Activated CD8-positive, alpha-beta memory T cell treated with anti-CD3 and anti-CD28 coated beads for 48 hours (primary cell): ENCODE measurements around the gene DYSF.

Source experiments
- DNase-seq, 3 experiments: peaks; one replicate each; pipeline ENCODE4 v3.0.0-alpha.2; 2020; ENCODE audit warnings: low read depth in 2 of 3, low spot score in 2 of 3

DYSF gene

DNA sequence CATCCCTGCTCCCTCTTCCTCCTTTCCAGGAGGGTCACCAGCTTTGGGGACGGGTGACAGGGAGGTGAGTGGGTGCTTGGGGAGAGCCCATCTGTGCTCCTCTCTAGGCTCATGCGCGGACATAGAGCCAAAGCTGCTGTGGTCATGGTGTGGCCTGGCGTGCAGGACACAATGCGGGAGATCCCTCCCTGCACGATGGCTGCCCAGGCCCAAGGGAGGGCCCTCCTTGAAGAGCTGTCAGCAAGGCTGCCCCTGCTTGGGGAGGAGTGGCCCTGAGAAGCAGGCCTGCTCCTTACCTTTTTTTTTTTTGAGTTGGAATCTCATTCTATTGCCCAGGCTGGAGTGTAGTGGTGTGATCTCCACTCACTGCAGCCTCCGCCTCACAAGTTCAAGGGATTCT is 111.4 kb downstream of the DYSF start:
- no peak for DNase-seq

DNA sequence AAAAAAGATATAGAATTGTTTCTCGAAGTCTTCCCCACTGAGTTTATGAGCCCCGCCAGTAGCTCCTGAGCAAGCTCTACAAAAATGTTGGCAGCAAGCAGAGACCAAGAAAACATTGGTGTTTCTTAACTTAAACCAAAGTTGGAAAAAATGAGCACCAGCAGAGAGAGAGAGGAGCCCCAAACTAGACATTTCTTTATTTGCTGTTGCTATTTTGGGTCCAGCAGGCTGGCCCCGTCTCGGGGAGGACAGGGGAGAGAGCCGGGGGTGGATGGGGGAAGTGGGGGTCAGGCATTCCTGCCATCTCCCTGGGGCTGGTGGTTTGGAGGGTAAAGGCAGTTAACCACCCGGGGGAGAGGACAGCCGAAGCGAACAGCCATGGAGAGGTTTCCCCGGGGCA is 113.0 kb downstream of the DYSF start:
- no peak for DNase-seq

DNA sequence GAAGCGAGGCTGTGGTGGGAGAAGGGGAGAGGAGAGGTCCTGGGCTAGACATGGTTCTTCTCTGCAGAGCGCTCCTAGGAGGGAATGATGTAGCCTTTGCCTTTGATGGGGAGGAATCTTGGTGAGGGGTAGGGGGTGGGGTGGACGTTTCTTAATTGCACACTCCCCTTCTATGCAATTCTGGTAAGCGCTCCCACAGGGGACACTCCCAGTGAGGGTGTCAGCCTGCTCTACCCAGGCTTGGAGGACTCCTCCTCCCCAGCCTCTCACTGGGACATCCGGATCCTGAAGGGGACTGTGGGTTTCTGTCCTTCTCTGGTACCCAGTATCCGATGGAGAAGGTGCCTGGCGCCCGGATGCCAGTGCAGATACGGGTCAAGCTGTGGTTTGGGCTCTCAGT is 114.3 kb downstream of the DYSF start:
- no peak for DNase-seq

DNA sequence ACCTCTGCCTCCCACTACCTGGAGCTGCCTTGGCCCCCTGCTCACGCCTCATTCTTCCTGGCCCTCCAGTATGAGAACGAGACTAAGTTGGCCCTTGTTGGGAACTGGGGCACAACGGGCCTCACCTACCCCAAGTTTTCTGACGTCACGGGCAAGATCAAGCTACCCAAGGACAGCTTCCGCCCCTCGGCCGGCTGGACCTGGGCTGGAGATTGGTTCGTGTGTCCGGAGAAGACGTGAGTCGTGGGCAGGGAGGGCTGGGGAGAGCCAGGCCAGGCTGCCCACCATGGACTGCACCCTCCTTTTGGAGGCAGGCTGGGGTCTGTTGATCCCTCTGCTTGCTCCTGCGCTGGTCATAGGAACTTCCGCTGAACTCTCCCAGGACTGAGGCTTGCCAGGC is 114.7 kb downstream of the DYSF start:
- DNase-seq: no peak

DNA sequence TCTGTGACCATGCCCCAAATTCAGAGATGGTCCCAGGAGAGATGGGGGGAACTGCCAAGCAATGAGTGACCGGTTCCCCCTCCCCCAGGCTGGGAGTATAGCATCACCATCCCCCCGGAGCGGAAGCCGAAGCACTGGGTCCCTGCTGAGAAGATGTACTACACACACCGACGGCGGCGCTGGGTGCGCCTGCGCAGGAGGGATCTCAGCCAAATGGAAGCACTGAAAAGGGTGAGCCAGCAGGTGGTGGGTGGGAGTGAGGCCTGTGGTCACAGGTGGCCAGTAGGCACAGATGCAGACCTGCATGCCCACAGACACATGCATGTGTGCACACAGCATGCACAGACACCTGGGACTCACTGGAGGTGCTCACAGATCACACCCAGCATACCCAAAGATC is 117.2 kb downstream of the DYSF start:
- no peak for DNase-seq

DNA sequence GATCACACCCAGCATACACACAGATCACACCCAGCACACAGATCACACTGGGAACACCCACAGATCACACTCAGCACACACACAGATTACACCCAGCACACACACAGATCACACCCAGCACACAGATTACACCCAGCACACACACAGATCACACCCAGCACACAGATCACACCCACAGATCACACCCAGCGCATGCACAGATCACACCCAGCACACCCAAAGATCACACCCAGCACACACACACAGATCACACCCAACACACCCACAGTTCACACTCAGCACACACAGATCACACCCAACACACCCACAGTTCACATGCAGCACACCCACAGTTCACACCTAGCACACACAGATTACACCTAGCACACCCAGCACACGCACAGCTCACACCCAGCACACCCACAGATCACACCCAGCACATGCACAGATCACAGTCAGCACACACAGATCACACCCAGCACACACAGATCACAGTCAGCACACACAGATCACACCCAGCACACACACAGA is 117.6 kb downstream of the DYSF start:
- DNase-seq: no peak

DNA sequence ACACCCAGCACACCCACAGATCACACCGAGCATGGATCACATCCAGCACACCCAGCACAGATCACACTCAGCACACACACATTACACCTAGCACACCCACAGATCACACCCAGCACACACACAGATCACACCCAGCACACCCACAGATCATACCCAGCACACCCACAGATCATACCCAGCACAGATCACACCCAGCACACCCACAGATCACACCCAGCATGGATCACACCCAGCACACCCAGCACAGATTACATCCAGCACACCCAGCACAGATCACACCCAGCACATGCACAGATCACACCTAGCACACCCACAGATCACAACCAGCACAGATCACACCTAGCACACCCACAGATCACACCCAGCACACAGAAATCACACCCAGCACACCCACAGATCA is 118.6 kb downstream of the DYSF start:
- DNase-seq: no peak

DNA sequence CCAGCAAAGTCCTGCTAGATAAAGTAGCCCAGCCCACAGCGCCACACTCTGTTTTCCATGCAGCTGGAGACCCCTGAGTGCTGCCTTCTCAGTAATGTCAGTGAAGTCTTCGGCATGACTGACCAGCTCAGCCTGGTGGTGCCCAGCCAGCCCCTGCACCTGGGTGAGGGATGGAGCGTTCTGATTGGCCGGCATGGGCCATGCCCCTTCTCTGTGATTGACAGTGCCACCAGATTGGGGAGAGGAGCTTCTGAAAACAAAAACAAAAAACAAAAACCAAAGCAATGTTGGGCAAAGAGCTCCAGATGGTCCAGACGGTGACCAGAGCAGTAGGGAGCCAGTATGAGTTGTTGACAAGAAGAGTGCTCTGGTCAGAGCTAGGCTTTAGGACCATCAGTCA is 122.6 kb downstream of the DYSF start:
- DNase-seq: no peak

DNA sequence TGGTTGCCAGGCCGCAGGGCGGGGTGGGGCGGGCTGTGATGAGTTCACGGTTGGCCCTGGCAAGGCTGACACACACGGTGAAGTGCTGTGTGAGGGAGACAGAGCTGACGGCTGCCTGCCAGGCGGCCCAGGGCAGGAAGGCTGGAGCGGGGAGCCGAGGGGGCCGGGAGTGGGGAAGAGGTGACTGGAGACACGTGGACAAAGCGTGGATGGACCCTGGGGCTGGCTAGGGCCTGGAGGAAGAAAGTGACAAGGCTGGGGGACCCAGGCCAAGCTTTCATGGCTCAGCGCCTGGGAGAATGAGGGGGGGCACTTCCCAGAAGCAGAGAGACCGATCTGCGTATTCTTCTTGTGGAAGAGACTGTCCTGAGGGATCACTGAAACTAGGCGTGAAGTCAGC is 123.2 kb downstream of the DYSF start:
- no peak for DNase-seq

DNA sequence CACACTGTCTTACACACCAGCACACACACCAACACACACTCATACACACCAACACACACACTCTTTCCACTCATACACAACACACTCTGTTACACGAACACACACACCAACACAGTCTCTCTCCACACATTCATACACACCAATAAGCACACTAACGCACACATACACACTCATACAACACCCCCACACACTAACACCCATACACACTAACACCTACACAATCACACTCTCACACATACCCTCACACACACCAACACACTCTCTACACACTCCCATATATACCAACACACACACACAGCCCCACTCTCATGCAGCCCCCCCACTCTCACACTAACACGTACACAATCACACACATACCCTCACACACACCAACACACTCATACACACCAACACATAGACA is 123.8 kb downstream of the DYSF start:
- DNase-seq: no peak

DNA sequence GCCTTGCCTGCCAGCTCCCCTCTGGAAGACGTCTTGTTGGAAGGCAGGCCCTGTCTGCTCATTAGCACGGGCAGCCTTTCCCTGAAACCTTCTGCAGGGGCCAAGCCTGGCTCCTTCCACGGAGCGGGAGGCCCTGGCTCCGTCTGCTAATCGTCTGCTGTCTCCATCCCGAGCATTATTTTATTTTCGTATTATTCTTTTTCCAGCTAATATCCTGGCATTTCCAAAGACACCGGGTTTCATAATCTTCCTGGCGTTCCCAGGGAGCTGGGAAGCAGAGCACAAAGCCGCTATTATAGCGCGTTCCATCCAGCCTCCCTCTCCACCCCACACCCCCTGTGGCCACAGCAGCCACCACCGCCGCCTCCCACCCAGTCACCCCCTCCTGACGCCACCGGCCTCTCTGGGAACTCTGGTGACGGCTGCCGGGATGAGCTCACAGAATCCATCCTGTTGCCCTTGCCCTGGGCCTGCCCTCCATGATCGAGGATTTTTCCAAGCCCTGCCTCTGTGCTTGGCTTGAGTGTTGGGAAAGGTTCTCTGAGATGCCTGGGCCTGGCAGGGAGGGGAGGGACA is 125.5 kb downstream of the DYSF start:
- no peak for DNase-seq

DNA sequence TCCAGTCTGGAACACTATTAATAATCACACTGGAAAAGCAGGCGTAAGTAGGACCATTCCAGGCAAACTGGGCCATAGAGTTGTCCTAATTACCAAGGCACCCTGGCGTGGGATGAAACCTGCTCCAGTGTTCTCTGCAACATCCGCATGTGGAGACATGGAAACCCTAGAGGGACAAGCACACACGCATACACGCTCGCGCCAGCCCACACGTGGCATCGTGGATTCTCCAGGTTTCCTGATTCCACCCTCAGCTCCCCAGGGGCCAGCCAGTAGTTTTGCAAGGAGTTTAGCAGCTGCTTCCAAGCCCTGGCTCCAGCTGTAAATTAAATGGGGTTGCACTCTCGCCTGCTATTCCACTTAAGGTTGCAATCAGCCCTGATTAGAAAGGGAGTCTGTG is 127.7 kb downstream of the DYSF start:
- no peak for DNase-seq

DNA sequence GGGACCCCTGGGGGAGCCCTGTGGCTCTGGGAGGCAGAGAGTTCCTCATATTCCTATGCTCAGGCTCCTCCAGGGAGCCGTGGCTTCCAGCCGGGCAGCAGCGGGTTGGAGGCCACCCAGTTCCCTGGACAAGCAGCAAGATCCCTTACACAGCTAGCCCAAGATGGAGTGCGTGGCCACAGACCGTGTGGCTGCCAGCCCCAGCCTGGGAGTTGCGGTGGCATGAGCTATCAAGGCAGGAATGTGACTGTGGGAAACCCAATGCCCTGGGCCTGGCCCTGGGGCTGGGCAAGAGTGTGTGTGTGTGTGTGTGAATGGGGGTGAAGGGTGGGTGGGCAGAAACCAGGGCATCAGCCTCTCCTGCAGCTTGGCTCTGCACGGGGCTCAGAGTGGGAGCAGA is 130.5 kb downstream of the DYSF start:
- DNase-seq: no peak

DNA sequence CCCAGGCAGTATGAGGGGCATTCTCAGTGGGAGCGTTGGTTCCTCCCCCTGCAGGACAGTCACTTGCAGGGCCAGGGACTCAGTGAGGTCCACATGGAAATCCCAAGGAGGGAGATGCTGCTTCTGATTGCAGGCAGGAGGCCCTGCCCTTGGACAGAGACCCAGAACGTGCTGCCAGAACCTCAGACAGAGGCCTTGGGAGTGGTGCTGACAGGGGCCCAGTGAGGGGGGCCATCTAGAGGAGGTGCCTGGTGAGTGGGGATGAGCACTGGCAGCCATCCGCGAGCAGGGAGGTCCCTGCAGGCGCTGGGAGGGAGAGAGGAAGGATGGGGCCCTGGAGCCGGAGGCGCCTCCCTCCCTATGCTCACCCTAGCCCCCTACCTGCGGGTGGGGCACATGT is 133.1 kb downstream of the DYSF start:
- no peak for DNase-seq

DNA sequence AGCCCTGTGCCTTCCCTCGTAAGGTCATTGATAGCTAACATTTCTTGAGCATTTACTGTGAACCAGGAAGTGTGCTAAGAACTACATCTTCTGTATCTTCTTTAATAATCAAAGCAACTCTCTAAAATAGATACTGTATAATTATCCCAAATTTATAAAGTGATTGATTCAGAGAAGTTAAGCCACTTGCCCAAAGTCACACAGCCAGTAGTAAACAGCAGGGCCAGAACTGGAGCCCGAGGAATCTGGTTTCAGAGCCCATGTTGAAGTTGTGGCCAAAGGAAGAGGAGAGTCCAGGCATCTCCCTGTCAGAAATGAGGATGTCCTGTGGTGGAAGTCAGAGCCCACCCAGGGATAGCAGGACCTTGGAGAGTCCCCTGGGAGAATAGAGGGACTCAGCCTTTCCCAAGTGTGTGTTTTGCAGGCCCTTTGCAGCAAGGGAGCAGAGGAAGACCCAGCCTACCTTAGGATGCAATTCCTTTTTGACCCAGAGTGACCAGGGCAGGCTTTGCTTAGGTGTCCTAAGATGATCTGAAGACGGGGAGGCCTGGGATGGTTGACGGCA is 134.2 kb downstream of the DYSF start:
- no peak for DNase-seq

DNA sequence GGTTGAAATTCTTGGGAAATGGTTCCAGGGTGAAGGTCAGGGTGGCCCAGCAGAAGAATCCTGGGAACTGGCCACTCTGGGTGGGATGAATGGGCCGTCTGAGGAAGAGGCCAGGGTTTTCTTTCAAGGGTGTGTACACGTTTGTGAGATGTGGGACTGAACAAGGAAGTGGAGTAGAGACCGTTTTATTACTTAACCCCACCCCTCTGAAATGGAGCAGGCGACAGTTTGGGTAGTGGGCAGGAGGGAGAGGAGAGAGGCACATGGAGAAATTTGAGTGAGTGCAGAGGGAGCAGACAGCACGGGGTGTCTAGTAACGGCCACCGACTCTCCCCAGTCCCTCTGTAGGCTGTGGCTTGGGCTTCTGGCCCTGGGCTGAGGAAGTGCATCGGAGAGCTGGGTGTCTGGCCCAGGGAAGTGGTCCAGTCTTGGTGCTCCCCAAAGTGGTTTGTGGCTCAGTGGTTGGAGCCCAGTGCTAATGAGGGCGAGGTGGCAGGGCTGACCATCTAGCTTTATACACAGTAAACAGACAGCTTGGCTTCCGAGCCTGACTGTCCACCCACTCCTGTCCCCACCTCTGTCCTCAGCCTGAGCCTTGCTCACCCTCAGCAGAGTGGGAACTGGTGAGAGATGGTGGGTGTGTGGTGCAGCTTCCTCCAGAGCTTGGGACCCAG is 135.3 kb downstream of the DYSF start:
- no peak for DNase-seq

DNA sequence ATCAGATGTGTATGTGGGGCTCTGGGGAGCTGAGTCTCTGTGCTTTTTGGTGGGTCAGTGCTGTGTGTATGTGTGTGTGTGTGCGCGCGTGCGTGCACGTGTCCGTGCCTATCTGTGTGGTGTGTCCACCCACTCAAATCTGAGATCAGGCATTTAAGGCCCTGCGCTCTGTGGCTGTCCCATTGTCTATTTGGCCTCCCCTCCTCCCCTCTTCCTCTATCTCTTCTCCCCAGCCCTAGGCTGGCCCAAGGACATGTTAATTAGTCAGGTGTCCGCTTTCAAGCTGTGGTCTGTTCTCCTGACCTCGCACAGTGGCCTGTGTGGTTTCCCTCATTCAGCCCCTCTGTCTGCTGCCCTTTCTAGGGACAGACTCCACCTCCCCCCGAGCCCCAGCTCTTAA is 136.4 kb downstream of the DYSF start:
- no peak for DNase-seq

DNA sequence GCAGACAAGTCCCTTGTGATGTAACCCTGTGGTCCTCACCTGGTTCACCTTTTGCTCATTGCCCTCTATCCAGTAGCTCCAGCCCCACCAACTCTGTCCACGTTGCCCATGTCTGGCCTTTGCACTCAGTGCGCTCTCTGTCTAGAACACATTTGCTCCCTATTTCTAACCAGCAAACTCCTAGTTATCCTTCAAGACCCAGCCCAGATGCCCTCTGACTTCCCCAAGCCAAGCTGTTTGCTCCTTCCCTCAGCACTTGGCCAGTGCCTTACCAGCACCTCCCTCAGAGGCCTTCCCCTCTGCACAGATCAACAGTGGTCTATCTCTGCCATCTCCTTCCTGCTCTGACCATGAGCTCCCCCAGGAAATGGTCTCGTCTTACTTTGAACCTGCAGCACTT is 137.7 kb downstream of the DYSF start:
- no peak for DNase-seq

DNA sequence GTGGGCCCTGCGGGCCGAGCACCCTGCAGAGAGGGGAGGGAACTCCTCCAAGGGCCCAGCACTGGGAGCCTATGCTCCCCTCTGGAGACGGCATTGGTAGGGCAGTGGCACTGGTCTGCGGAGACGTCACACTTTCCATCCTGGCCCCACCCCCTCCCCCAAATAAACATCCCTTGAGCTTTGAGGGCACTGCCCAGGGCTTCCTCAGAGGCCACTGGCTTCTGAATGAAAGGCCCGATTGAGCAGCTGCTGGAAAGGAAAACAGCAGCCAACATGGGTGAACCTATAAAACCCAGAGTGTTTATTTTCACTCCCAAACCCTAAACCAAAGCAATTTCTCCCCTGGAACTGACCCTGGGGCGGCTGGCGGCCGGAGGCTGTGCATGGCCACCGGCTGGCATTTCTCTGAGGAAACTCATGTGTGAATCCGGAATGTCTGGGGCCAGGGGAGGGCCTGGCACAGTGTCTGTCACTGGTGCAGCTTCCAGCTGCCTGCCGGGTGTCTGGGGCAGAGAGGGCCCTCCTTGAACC is 138.9 kb downstream of the DYSF start:
- no peak for DNase-seq

DNA sequence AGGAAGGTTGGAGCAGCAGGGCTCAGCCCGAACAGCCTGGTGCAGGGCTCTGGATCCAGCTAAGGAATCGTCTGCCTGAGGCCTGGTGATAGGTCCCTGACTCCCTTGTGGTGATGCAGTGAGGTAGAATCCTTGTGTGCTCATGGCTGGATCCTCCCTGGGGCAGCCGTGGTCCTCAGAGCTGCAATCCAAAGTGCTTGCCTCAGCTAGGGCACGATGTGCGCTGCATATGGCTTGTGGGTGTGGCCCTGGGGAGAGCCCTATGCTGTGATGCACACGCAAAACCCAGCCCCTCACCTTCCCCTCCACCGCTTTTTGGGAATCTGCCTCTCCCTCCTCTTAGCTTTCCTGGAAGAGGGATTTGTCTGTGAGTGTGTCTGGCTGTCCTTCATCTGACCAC is 142.2 kb downstream of the DYSF start:
- no peak for DNase-seq

DNA sequence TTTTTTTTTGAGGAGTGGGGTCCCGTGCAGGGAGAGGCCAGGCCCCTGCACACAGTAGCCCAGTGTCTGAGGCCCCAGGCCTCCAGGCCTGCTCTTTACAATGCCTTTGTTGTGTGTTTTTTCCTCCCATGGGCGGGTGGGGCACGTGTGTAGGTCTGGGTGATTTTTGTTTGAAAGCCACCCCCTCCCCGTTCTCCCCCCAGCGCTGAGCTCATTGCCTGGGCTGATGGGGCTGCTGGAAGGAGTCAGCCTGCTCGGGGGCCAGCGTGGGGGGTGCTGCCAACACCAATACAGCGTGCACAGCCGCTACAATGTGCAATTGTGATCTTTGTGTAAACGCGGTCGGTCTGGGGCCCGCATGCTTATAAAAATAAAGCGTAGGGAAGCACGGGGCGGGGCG is 142.7 kb downstream of the DYSF start:
- no peak for DNase-seq

DNA sequence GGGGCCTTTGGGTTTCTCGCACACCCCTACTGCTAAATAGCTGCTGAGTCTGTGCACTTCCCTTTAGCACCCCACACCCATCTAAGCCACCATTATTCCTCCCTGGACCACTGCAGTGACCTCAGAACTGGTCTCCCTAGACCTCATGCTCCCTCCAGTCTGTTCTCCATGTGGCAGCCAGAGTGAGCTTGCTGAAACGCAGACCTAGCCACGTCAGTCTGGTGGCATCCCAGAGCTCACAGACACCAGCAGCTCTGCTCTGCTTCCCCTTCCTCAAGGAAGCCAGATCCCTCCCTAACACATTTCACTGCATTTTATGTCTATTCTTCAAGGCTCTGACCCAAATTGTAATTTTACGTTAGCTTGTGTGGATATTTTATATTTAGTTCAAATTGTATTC is 144.4 kb downstream of the DYSF start:
- no peak for DNase-seq

DNA sequence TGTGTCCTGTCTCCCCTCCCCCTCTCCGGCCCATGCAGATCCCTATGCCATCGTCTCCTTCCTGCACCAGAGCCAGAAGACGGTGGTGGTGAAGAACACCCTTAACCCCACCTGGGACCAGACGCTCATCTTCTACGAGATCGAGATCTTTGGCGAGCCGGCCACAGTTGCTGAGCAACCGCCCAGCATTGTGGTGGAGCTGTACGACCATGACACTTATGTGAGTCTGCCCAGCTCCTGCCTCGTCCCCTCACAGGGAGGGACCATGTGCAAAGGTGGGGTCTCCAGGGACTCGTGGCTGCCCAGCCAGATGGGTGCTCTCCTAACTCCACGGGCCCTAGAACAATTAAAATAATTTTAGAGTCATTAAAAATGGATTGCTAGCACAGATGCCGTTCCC is 145.2 kb downstream of the DYSF start:
- no peak for DNase-seq
